ENCODE results near the gene ABCF2.

Gene ABCF2

DNA sequence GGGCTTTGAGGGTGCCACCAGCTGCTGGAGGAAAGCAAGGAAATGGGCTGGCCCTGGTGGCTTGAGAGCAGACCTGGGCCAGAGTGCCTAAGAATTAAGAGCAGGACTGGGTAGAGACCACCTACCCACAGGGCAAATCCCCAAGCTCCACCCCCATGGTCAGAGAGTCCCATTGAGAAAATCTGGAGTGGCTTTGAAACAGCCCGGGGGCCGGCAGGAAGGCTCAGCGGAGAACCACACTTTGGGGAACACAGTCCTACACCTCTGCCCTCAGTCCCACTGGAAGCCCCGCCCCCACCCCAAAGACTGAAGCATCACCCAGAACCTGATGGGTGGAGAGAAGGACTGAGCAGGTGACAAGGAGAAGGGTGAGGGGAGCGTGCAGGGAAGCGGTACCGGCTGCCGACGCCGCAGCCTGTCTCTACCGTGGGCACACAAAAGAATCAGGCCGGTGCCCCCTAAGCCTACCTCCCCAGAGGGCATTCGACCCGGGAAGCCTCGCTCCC, 17.9 kb upstream of the ABCF2 start:
- Histone ChIP-seq H2AFZ (ENCODE audit: low read depth) (peak overlapping the region; percentile 56), H3K4me3 (IDR thresholded peaks at IDR 0.05; ENCODE audit: insufficient read depth, low read depth, low read length) (no peak overlapping the region), H3K27ac (no peak overlapping the region), H3K9ac (no peak overlapping the region), H3K4me1 (ENCODE audit: low read depth, poor library complexity, severe bottlenecking) (peaks cover 24% of the 10 kb centered on the region), H3K4me2 (peak overlapping the region; percentile 87), H3K27me3 (ENCODE audit: insufficient read depth, low read depth) (peaks cover 62% of the 10 kb centered on the region), H4K20me1 (ENCODE audit: insufficient read depth) (no peaks in the 10 kb centered on the region), H3K36me3 (ENCODE audit: insufficient read depth) (no peaks in the 10 kb centered on the region), H3K79me2 (ENCODE audit: insufficient read depth, low read depth) (no peaks in the 10 kb centered on the region)
- TF ChIP-seq, protein P1, sequence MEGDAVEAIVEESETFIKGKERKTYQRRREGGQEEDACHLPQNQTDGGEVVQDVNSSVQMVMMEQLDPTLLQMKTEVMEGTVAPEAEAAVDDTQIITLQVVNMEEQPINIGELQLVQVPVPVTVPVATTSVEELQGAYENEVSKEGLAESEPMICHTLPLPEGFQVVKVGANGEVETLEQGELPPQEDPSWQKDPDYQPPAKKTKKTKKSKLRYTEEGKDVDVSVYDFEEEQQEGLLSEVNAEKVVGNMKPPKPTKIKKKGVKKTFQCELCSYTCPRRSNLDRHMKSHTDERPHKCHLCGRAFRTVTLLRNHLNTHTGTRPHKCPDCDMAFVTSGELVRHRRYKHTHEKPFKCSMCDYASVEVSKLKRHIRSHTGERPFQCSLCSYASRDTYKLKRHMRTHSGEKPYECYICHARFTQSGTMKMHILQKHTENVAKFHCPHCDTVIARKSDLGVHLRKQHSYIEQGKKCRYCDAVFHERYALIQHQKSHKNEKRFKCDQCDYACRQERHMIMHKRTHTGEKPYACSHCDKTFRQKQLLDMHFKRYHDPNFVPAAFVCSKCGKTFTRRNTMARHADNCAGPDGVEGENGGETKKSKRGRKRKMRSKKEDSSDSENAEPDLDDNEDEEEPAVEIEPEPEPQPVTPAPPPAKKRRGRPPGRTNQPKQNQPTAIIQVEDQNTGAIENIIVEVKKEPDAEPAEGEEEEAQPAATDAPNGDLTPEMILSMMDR (conservative IDR thresholded peaks at IDR 0.05; ENCODE audit: low read depth, low read length): no peak

DNA sequence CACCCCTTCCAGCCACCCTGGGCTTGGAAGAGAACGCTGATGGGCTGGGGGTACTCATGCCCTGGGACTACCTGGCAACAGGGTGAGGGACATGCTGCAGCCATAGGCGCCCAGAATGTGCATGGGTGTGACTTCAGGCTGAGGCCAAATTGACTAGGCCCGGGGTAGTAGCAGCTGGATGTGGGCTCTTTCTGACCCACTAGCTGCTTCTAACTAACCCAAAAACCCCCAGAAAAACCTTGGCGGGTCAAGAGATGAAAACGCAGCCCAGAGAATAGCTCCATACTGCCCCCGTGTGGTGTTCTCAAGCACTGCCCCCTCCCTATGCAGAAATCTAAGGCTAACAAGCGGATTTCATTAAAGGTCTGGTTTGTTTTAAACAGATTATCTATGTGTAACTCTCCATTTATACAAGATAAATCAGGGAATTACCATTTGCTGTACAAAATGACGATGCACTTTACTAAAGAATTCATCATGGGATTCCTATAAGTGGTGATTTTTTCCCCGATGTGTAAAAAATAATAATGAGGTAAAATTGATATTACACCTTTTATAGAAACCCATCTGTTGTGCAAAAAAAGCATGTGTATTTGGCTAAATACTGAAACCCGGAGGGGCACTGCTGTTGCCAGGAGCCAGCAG, 17.3 kb upstream of the ABCF2 start:
- Histone ChIP-seq H3K27me3 (ENCODE audit: insufficient read depth, low read depth) (peaks cover 56% of the 10 kb centered on the region), H3K9ac (no peak overlapping the region), H4K20me1 (ENCODE audit: insufficient read depth) (no peaks in the 10 kb centered on the region), H3K36me3 (ENCODE audit: insufficient read depth) (no peaks in the 10 kb centered on the region), H3K27ac (no peak overlapping the region), H3K4me2 (peak overlapping the region; percentile 91), H3K4me3 (IDR thresholded peaks at IDR 0.05; ENCODE audit: insufficient read depth, low read depth, low read length) (no peak overlapping the region), H2AFZ (ENCODE audit: low read depth) (no peak overlapping the region), H3K4me1 (ENCODE audit: low read depth, poor library complexity, severe bottlenecking) (peaks cover 24% of the 10 kb centered on the region), H3K79me2 (ENCODE audit: insufficient read depth, low read depth) (no peaks in the 10 kb centered on the region)
- TF ChIP-seq, protein P1 (conservative IDR thresholded peaks at IDR 0.05; ENCODE audit: low read depth, low read length): peak; percentile 99

DNA sequence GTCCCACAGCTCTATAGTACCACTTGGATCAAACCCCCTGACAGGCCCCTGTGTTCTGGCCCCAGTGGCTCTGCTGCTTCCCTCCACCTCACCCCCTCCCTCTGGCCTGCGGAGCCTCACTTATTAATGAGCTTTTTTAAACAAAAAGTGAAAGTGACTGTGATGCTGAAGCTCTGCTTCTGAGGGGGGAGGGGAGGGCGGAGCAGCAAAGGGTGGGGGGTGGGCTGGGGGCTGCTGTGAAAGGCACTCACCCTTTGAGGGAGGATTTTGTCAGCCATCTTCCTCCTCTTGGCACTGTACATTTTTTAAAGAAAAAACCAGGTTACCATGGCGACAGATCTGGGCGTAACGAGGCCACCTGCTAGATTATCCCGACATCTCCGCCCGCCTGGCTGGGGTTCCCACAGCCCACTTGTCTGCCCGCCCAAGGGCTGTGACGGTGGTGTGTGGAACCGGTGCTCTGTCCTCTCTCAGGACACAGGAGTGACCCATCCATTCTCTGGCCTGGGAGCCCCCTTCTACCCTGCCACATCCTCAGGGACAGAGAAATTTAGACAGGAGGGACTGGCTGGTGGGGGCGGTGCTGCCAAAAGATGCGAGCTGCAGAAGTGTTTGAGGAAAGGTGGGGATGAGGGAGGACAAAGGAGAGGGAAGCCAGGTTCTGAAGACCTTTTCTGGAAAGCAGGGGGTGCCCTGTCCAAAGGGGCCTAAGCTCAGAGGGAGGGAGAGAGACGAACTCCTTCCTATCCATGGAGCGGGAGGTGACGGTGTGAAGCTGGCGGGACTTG, 16.6 kb upstream of the ABCF2 start:
- TF ChIP-seq, protein P1 (conservative IDR thresholded peaks at IDR 0.05; ENCODE audit: low read depth, low read length): no peak
- Histone ChIP-seq H4K20me1 (ENCODE audit: insufficient read depth) (no peaks in the 10 kb centered on the region), H3K79me2 (ENCODE audit: insufficient read depth, low read depth) (no peaks in the 10 kb centered on the region), H3K4me2 (peak overlapping the region; percentile 91), H3K36me3 (ENCODE audit: insufficient read depth) (no peaks in the 10 kb centered on the region), H3K27ac (no peak overlapping the region), H2AFZ (ENCODE audit: low read depth) (no peak overlapping the region), H3K9ac (no peak overlapping the region), H3K27me3 (ENCODE audit: insufficient read depth, low read depth) (peaks cover 49% of the 10 kb centered on the region), H3K4me3 (IDR thresholded peaks at IDR 0.05; ENCODE audit: insufficient read depth, low read depth, low read length) (no peak overlapping the region), H3K4me1 (ENCODE audit: low read depth, poor library complexity, severe bottlenecking) (peaks cover 24% of the 10 kb centered on the region)

DNA sequence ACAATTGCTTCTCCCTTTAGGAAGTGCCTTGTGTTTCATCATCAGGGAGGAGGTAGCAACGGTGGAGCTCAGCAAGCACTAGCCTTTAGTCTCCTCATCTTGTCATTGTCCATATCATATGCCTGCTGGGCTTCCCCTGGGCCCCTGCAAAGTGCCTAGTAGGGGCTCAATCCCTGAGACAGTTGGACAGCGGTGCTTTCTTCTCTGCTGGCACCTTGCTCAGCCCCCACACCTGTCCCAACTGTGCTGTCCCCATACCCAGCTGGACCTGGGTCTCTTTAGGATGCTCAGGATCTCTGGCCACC, 16.0 kb upstream of the ABCF2 start:
- peak overlapping the region; percentile 91 for H3K4me2 ChIP-seq
- H3K27me3 ChIP-seq (ENCODE audit: insufficient read depth, low read depth): peaks cover 43% of the 10 kb centered on the region
- H3K79me2 ChIP-seq (ENCODE audit: insufficient read depth, low read depth): no peaks in the 10 kb centered on the region
- H2AFZ ChIP-seq (ENCODE audit: low read depth): no peak overlapping the region
- H3K27ac ChIP-seq: no peak overlapping the region
- H3K4me1 ChIP-seq (ENCODE audit: low read depth, poor library complexity, severe bottlenecking): peaks cover 24% of the 10 kb centered on the region
- H3K36me3 ChIP-seq (ENCODE audit: insufficient read depth): no peaks in the 10 kb centered on the region
- H3K4me3 ChIP-seq (IDR thresholded peaks at IDR 0.05; ENCODE audit: insufficient read depth, low read depth, low read length): no peak overlapping the region
- H3K9ac ChIP-seq: no peak overlapping the region
- TF ChIP-seq, protein P1 (conservative IDR thresholded peaks at IDR 0.05; ENCODE audit: low read depth, low read length): no peak
- H4K20me1 ChIP-seq (ENCODE audit: insufficient read depth): no peaks in the 10 kb centered on the region
